Testis (tissue), 3 donors: ENCODE measurements around the gene AGAP1. TPM values are rescaled to one million over a fixed set of nuclear protein-coding genes. Genes with fewer than 3 reads are reported as not detected.

Source experiments
- DNase-seq: peaks from one replicate; pipeline ENCODE4 v3.0.0-alpha.2; 2019
- H3K27ac ChIP-seq, 2 donors: fragments of 200-600 bp; sonication (generic); one replicate each; pipeline ENCODE4 v1.5.1; 2019
- H3K27me3 ChIP-seq: fragments of 200-600 bp; sonication (generic); one replicate; pipeline ENCODE4 v1.5.1; 2019
- H3K36me3 ChIP-seq: fragments of 200-600 bp; sonication (generic); one replicate; pipeline ENCODE4 v1.5.1; 2017; ENCODE audit warnings: low read depth; ENCODE audit errors: missing control alignments
- H3K4me1 ChIP-seq: fragments of 200-600 bp; sonication (generic); one replicate; pipeline ENCODE4 v1.5.1; 2019
- H3K4me3 ChIP-seq, 2 donors: fragments of 200-600 bp; sonication (generic); one replicate each; pipeline ENCODE4 v1.5.1; 2017 to 2019
- H3K9me3 ChIP-seq: fragments of 200-600 bp; sonication (generic); one replicate; pipeline ENCODE4 v1.5.1; 2017
- CTCF ChIP-seq, 3 experiments: fragments of 450-650 bp in 2 of 3; fragments of 200-600 bp in 1 of 3; sonication (generic) in 1 of 3; IDR thresholded peaks; one replicate each; pipeline ENCODE4 v1.5.1; 2016 to 2019; ENCODE audit warnings: antibody characterized with exemption in 3 of 3, mild to moderate bottlenecking in 2 of 3, moderate library complexity in 1 of 3
- POLR2A ChIP-seq: fragments of 450-650 bp; IDR thresholded peaks from one replicate; pipeline ENCODE4 v1.6.1; 2017; ENCODE audit warnings: antibody characterized with exemption, mild to moderate bottlenecking, moderate library complexity
- WGBS, 2 donors: methylation state at CpG; one replicate each; pipeline ENCODE4 v1.1.5; 2018; 5-methylcytosine and 5-hydroxymethylcytosine counted together
- intact Hi-C: fragments of 100-400 bp; cut with DNase I; formaldehyde crosslinking; loops from one replicate; pipeline ENCODE4 v1.15.1; 2023; ENCODE audit warnings: low total_unique reads
- polyA plus RNA-seq: library from polyadenylated mRNA; stranded (reverse); fragments of 350-450 nt; fragmentation: Illumina TruSeq; extraction: RNeasy Lipid Tissue Mini Kit (QIAGEN cat#74804); gene quantifications from one replicate; pipeline ENCODE4 v1.2.3, GENCODE V29; 2014; ENCODE audit warnings: low read depth, low replicate concordance; ENCODE audit not compliant: insufficient read depth
- total RNA-seq, 2 donors: library from RNA; depleted of rRNA; stranded (reverse); fragments of >200 nt; gene quantifications; one replicate each; pipeline ENCODE4 v1.2.3, GENCODE V29; 2016

Gene AGAP1
- total and polyA plus RNA-seq, 3 donors from 2014 or later: 21.4 to 45.5 (median 40.7) TPM

- no peaks in the 10 kb centered on the region for H3K27me3 ChIP-seq
- H3K27ac ChIP-seq: no peak overlapping the region
- no peaks in the 10 kb centered on the region for H3K9me3 ChIP-seq
- no peak for DNase-seq
- WGBS, 2 donors: 34% methylated on average over 54 of the region's 64 CpGs; no CpG with 5 or more reads in 1 of the 2 donors
- peaks cover 3% of the 10 kb centered on the region for H3K4me1 ChIP-seq
- intact Hi-C loops: loop anchor here (5.0 kb wide), 1 partner anchor 74 kb away; no protein-coding TSS in a partner anchor
- TF ChIP-seq CTCF (IDR thresholded peaks at IDR 0.05) (no peak), POLR2A (no peak)
- peak overlapping the region; percentile 30 to 51 for H3K4me3 ChIP-seq
- H3K36me3 ChIP-seq: no peaks in the 10 kb centered on the region
These were observed 177.3 kb downstream of the AGAP1 start for GRCh38 chr2:235670974-235671787.

GRCh38 chr2:235672720-235673119, 178.9 kb downstream of the AGAP1 start:
- no peaks in the 10 kb centered on the region for H3K27me3 ChIP-seq
- no peaks in the 10 kb centered on the region for H3K36me3 ChIP-seq
- intact Hi-C loops: loop anchor here (5.0 kb wide), 1 partner anchor 75 kb away; no protein-coding TSS in a partner anchor
- H3K4me3 ChIP-seq: no peak overlapping the region
- 62 to 73% methylated on average over 3 of the region's 3 CpGs for WGBS, 2 donors
- peaks cover 3% of the 10 kb centered on the region for H3K4me1 ChIP-seq
- no peaks in the 10 kb centered on the region for H3K9me3 ChIP-seq
- no peak for DNase-seq
- H3K27ac ChIP-seq: no peak overlapping the region
- TF ChIP-seq POLR2A: no peak
- TF ChIP-seq CTCF (IDR thresholded peaks at IDR 0.05): no peak

GRCh38 chr2:235674146-235674545, 180.3 kb downstream of the AGAP1 start:
- H3K27ac ChIP-seq: no peak overlapping the region
- no peaks in the 10 kb centered on the region for H3K36me3 ChIP-seq
- intact Hi-C loops: loop anchor here (5.0 kb wide), 1 partner anchor 77 kb away; no protein-coding TSS in a partner anchor
- no peaks in the 10 kb centered on the region for H3K9me3 ChIP-seq
- TF ChIP-seq CTCF (IDR thresholded peaks at IDR 0.05): no peak
- TF ChIP-seq POLR2A: no peak
- H3K4me3 ChIP-seq: no peak overlapping the region
- no peak for DNase-seq
- 62 to 67% methylated on average over 7 of the region's 7 CpGs for WGBS, 2 donors
- no peaks in the 10 kb centered on the region for H3K27me3 ChIP-seq
- H3K4me1 ChIP-seq: peaks cover 3% of the 10 kb centered on the region

- Histone ChIP-seq H3K4me3 (no peak overlapping the region), H3K27ac (no peak overlapping the region), H3K27me3 (no peaks in the 10 kb centered on the region), H3K36me3 (no peaks in the 10 kb centered on the region), H3K4me1 (peaks cover 3% of the 10 kb centered on the region), H3K9me3 (no peaks in the 10 kb centered on the region)
- intact Hi-C loops: loop anchor here (5.0 kb wide), 1 partner anchor 78 kb away; no protein-coding TSS in a partner anchor
- 90 to 93% methylated on average over 4 of the region's 4 CpGs for WGBS, 2 donors
- DNase-seq: no peak
- TF ChIP-seq POLR2A (no peak), CTCF (IDR thresholded peaks at IDR 0.05) (no peak)
These were observed 181.0 kb downstream of the AGAP1 start for GRCh38 chr2:235674812-235675211.
